ENCODE data around the gene PDHX.

Gene PDHX

DNA sequence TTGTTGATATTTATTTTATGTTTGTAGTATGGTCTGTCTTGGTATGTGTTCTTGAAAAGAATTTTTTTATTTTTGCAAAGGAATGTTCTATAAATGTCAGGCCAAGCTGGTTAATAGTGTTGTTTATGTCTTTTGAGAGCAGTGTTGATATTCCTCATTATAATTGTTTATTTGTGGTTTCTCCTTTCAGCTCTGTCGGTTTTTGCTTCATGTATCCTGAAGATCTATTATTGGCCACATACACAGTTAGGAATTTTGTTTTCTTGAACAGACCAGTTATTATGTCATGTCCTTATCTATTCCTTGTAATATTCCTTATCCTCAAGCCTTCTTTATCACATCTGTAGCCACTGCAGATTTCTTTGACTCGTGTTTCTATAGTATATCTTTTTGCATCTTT is 56.5 kb downstream of the PDHX start:
- Histone ChIP-seq H3K4me1 (ENCODE audit: control insufficient read depth, insufficient read depth, low read length, poor library complexity, severe bottlenecking) (peaks cover 24% of the 10 kb centered on the region), H3K27ac (ENCODE audit: low read depth, low read length, severe bottlenecking) (no peak overlapping the region), H3K36me3 (ENCODE audit: control insufficient read depth, insufficient read depth, low read length) (peaks cover 26% of the 10 kb centered on the region), H3K4me3 (ENCODE audit: extremely low read depth, insufficient read depth, low read length, poor library complexity, severe bottlenecking) (no peak overlapping the region), H3K9me3 (ENCODE audit: control insufficient read depth, low read length) (no peaks in the 10 kb centered on the region)
- no CpG with 5 or more reads among the region's 2 CpGs for WGBS, 2 experiments (ENCODE audit: insufficient coverage in 2 of 2)

DNA sequence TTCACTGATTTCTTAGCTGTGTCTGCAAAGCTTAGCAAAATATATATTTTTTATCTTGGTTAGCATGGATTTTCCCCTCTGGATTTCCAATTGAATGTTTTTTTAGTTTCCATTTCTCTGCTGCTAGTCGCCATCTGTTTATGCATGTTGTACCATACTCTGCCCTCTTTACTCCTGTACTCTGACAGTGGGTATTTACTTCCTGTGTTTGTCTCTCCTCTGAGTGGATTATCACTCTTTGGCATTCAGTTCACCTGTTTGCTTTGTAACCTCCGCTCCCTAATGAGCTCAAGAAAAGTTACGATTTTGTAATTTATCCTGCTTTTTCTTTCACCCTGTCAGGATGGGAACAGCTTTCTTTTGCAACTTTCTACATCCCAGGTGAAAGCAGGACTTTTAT is 59.1 kb downstream of the PDHX start:
- Histone ChIP-seq H3K4me1 (ENCODE audit: control insufficient read depth, insufficient read depth, low read length, poor library complexity, severe bottlenecking) (peaks cover 38% of the 10 kb centered on the region), H3K36me3 (ENCODE audit: control insufficient read depth, insufficient read depth, low read length) (peaks cover 17% of the 10 kb centered on the region), H3K27ac (ENCODE audit: low read depth, low read length, severe bottlenecking) (no peak overlapping the region), H3K4me3 (ENCODE audit: extremely low read depth, insufficient read depth, low read length, poor library complexity, severe bottlenecking) (no peak overlapping the region), H3K9me3 (ENCODE audit: control insufficient read depth, low read length) (no peaks in the 10 kb centered on the region)
- WGBS, 2 experiments (ENCODE audit: insufficient coverage in 2 of 2) = 80 to 100% methylated on average over 1 to 3 of the region's 3 CpGs

DNA sequence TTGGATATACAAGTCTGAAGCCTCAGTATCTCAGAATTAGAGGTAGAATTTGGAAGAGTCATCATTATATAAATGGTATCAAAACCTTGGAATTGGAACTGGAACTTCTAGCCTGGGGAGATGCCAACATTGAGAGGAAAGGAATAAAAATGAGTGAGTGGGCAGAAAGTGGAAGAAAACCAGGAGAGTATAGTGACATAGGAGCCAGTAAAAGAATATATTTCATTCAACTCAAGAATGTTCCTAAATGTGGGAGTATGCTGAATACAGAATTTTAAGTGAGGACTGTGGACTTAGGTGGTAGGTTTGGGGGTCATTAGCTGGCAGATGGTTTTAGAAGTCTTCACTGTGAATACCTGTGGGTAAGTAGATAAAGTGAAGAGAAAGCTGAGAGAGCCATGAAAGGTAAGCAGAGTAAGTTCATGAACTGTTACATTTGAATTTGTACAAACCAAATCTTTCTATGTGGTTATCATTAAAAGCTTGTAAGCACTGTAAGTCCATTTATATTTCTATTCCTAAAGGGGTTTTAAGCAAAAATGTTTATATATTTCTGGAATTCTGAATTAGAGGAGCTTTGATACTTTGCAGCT is 60.2 kb downstream of the PDHX start:
- Histone ChIP-seq H3K27ac (ENCODE audit: low read depth, low read length, severe bottlenecking) (peak overlapping the region; percentile 83), H3K9me3 (ENCODE audit: control insufficient read depth, low read length) (no peaks in the 10 kb centered on the region), H3K4me3 (ENCODE audit: extremely low read depth, insufficient read depth, low read length, poor library complexity, severe bottlenecking) (no peak overlapping the region), H3K36me3 (ENCODE audit: control insufficient read depth, insufficient read depth, low read length) (peaks cover 24% of the 10 kb centered on the region), H3K4me1 (ENCODE audit: control insufficient read depth, insufficient read depth, low read length, poor library complexity, severe bottlenecking) (peaks cover 38% of the 10 kb centered on the region)

DNA sequence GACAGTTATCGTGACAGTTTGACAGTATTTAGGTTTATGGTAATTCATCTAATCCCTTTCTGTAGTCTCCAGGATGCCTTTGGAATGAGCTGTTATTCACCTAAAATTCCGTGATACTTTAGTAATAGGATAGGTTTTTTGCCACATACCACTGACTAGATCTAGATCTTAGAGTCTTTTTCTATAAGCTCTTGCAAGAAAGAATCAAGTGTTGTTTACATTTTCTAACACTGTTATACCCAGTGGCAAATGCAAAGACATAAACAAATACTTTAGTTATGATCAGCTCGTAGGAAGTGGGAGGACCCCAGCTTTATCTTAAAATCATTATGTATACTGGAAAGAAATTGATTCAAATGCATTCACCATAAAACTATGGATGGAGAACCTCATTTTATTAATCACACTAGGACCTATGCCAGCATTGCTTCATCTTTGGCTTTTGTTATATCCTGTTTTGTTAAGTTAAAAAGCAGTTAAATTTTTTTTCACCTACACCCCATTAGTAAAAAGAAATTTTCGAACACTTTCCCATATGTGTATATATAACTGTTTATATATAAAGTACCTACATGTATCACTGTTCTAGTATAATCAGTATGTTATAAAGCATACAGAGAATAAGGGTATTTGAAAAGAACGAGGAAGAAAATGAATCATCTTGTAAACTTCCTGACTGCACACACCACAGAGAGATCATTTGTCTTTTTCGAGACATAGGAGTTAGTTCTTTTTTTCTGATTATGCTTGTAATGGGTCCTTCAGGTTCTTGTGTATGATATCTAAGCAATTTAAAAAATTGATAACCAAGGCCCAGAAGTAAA is 60.9 kb downstream of the PDHX start:
- Histone ChIP-seq H3K4me1 (ENCODE audit: control insufficient read depth, insufficient read depth, low read length, poor library complexity, severe bottlenecking) (peaks cover 38% of the 10 kb centered on the region), H3K9me3 (ENCODE audit: control insufficient read depth, low read length) (no peaks in the 10 kb centered on the region), H3K36me3 (ENCODE audit: control insufficient read depth, insufficient read depth, low read length) (peaks cover 22% of the 10 kb centered on the region), H3K27ac (ENCODE audit: low read depth, low read length, severe bottlenecking) (peak overlapping the region; percentile 83), H3K4me3 (ENCODE audit: extremely low read depth, insufficient read depth, low read length, poor library complexity, severe bottlenecking) (no peak overlapping the region)
- WGBS, 2 experiments (ENCODE audit: insufficient coverage in 2 of 2) = no CpG with 5 or more reads among the region's 6 CpGs

DNA sequence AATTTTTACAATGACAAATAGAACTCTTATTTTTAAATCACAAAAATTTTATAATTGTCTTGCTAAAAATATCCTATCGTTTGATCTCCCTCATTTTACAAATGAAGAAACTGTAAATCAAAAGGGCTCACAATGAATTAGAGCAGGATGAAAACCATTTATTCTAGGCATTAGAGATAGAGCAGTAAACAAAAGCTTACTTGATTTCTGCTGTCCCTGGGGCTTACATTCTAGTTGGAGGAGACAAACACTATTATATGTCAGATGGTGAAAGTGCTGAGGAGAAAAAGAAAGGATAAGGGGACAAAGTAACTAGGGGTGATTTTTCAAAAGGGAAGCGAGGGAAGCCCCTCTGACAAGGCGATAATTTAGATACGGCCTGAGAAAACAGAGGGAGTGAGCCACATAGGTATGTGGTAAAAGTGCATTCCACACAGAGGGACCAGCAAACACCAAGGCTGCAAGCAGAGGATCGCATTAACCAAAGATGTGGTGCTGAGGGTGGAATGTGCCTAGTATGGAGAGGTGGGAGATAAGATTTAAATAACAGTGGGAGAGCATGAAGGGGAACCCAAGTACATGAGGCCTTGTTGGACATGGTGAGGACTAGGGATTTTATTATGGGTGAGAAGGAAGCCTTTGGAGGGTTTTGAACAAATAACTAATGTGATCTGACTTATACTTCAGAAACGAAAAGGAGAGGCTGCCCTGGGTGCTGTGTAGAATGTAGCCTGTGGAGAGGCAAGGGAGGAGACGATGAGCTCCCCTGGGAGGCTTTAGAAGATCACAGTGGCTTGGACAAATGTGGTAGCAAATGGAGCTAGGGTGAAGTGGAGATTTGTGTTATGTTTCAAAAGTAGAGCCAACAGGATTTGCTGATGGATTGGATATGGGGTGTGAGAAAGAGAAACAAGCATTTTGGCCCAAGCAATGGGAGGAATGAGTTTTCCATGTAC is 62.1 kb downstream of the PDHX start:
- Histone ChIP-seq H3K4me3 (ENCODE audit: extremely low read depth, insufficient read depth, low read length, poor library complexity, severe bottlenecking) (no peak overlapping the region), H3K9me3 (ENCODE audit: control insufficient read depth, low read length) (no peaks in the 10 kb centered on the region), H3K36me3 (ENCODE audit: control insufficient read depth, insufficient read depth, low read length) (peaks cover 20% of the 10 kb centered on the region), H3K4me1 (ENCODE audit: control insufficient read depth, insufficient read depth, low read length, poor library complexity, severe bottlenecking) (peaks cover 38% of the 10 kb centered on the region), H3K27ac (ENCODE audit: low read depth, low read length, severe bottlenecking) (peak overlapping the region; percentile 83)
- 49 to 58% methylated on average over 4 to 6 of the region's 7 CpGs for WGBS, 2 experiments (ENCODE audit: insufficient coverage in 2 of 2)

DNA sequence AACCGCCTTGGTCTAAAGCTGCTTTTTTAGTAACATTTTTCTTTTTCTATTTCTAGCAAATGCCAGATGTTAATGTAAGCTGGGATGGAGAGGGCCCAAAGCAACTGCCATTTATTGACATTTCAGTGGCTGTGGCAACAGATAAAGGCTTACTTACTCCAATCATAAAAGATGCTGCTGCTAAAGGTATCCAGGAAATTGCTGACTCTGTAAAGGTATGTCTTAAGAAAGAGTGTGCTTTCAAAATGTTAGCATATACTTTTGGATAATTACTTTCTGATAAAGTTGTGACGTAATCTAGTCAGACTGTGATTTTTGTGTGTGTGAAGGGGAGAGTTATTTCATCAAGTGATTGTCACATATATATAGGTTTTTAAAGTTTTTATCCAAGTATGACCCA is 68.1 kb downstream of the PDHX start:
- WGBS, 2 experiments (ENCODE audit: insufficient coverage in 2 of 2) = no CpG with 5 or more reads among the region's 2 CpGs
- peaks cover 6% of the 10 kb centered on the region for H3K4me1 ChIP-seq (ENCODE audit: control insufficient read depth, insufficient read depth, low read length, poor library complexity, severe bottlenecking)
- peaks cover 43% of the 10 kb centered on the region for H3K36me3 ChIP-seq (ENCODE audit: control insufficient read depth, insufficient read depth, low read length)
- H3K9me3 ChIP-seq (ENCODE audit: control insufficient read depth, low read length) = no peaks in the 10 kb centered on the region
- no peak overlapping the region for H3K27ac ChIP-seq (ENCODE audit: low read depth, low read length, severe bottlenecking)
- no peak overlapping the region for H3K4me3 ChIP-seq (ENCODE audit: extremely low read depth, insufficient read depth, low read length, poor library complexity, severe bottlenecking)

DNA sequence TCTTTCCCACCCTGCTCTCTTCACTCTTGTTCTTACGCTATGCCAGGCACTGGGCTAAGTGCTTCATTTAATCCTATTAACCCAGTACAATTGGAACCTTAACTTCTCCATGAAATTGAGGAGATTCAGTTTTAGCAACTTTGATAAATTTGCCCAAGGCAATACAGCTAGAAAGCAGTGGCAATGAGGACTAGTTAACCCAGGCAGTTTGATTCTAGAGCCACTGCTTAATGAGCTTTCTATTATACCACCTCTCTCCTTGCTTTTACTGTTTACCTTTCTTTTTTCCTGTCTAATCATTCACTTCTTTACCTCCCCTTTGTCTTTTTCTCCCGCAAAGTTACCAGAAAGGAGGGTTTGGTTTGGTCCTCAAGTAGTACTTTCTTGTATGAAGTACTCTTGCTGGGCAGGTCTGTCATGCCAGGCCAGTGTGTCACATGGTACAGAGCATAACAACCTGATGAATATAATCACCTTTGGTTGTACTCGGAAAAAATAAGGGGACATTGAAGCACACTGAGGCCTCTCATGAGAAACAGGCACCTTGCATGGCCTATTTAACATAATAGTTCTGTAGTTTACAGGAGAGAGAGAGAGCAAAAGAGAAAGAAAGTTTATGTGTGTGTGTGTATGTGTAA is 70.6 kb downstream of the PDHX start:
- WGBS, 2 experiments (ENCODE audit: insufficient coverage in 2 of 2) = 88 to 100% methylated on average over 1 to 3 of the region's 3 CpGs
- Histone ChIP-seq H3K9me3 (ENCODE audit: control insufficient read depth, low read length) (no peaks in the 10 kb centered on the region), H3K4me3 (ENCODE audit: extremely low read depth, insufficient read depth, low read length, poor library complexity, severe bottlenecking) (no peak overlapping the region), H3K27ac (ENCODE audit: low read depth, low read length, severe bottlenecking) (no peak overlapping the region), H3K36me3 (ENCODE audit: control insufficient read depth, insufficient read depth, low read length) (peaks cover 40% of the 10 kb centered on the region), H3K4me1 (ENCODE audit: control insufficient read depth, insufficient read depth, low read length, poor library complexity, severe bottlenecking) (peaks cover 6% of the 10 kb centered on the region)

DNA sequence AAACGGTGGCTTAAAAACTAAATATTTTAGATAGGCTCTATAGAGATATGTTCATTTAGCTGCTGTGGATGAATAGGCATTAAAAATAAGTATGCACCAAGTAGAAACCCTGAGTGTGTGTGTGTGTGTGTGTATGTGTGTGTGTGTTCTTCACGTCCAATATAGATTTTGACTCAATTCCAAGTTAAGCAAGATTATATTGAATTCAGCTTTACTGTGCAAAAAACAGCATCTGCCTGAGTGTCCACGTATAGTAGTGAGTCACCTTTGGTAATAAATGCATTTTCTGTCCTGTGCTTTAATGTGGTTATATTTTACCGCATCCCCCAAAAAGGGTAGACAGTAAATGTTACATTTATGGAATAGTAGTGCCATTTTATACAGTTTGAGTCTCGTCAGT is 71.2 kb downstream of the PDHX start:
- peaks cover 40% of the 10 kb centered on the region for H3K36me3 ChIP-seq (ENCODE audit: control insufficient read depth, insufficient read depth, low read length)
- no peak overlapping the region for H3K4me3 ChIP-seq (ENCODE audit: extremely low read depth, insufficient read depth, low read length, poor library complexity, severe bottlenecking)
- WGBS, 2 experiments (ENCODE audit: insufficient coverage in 2 of 2) = 96 to 100% methylated on average over 2 to 3 of the region's 5 CpGs
- H3K9me3 ChIP-seq (ENCODE audit: control insufficient read depth, low read length) = no peaks in the 10 kb centered on the region
- no peak overlapping the region for H3K27ac ChIP-seq (ENCODE audit: low read depth, low read length, severe bottlenecking)
- peaks cover 6% of the 10 kb centered on the region for H3K4me1 ChIP-seq (ENCODE audit: control insufficient read depth, insufficient read depth, low read length, poor library complexity, severe bottlenecking)

DNA sequence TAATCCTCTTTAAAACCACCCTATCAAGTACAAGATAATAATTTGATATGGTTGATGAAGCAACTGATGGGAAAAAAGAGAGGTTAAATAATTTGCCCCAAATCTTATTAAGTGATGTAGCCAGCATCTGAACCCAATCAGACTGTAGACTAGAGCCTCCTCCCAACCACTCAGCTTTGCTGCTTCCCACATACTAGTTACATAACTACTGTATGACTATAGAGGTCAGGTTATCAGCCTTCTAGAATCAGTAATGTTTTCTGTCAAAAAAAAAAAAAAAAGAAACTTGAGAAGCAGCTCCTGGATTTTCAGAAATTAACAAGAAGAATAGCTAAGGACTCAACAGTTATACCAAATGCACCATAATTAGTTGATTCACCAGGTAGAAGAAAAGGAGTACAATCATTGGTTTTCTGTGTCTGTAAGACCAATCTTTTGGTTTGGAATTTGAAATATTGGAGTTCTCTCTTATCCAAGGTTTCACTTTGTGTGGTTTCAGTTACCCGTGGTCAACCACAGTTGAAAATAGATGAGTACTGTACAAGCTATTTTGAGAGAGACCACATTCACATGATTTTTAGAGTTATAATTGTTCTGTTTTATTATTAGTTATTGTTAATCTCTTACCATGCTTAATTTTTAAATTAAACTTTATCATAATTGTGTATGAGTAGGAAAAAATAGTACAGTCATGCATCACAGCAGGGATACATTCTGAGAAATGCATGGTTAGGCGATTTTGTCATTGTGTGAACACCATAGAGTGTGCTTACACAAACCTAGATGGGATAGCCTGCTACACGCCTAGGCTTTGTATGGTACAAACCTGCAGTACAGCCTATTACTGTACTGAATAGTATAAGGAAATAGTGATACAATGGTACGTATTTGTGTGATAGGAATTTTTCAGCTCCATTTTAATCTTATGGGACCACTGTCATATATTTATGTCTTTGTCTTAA is 72.2 kb downstream of the PDHX start:
- Histone ChIP-seq H3K4me3 (ENCODE audit: extremely low read depth, insufficient read depth, low read length, poor library complexity, severe bottlenecking) (no peak overlapping the region), H3K9me3 (ENCODE audit: control insufficient read depth, low read length) (no peaks in the 10 kb centered on the region), H3K27ac (ENCODE audit: low read depth, low read length, severe bottlenecking) (no peak overlapping the region), H3K36me3 (ENCODE audit: control insufficient read depth, insufficient read depth, low read length) (peaks cover 47% of the 10 kb centered on the region), H3K4me1 (ENCODE audit: control insufficient read depth, insufficient read depth, low read length, poor library complexity, severe bottlenecking) (peaks cover 6% of the 10 kb centered on the region)
- WGBS, 2 experiments (ENCODE audit: insufficient coverage in 2 of 2) = 98 to 100% methylated on average over 2 to 3 of the region's 4 CpGs
